ENCODE data around the gene TRPM2.

The TRPM2 gene

DNA sequence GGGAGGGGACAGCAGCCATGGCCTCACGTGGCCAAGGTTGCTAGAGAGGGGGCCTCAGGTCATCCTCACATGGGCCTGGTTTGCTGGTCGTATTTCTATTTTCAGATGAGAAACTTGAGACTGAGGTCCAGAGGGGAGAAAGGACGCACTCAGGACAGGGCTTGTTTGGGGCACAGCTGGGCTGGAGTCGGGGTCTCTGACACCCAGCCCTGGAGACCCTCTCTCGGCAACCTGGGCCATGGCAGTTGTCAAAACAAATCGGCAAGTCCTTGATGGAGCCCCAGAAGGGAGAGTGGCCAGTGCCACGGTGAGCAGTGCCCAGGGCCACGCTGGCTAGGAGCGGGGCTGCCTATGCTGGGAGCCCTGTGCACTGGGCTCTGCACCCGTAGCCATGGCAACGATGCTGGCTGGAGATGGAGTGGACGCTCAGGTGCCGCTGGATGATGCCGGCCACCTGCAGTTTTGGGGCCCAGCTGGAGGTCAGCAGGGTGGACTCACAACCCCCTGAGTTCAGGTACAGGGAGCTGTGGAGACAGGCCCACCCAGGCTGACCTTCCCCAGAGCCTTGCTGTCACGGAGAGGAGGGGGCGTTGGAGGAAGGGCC is 113.0 kb downstream of the TRPM2 start:
- H3K27me3 ChIP-seq (ENCODE audit: control insufficient read depth, insufficient read depth, low read length): no peaks in the 10 kb centered on the region
- no peak overlapping the region for H3K27ac ChIP-seq (ENCODE audit: low read length)
- no peak overlapping the region for H3K9ac ChIP-seq (ENCODE audit: low read length)
- H3K4me1 ChIP-seq (ENCODE audit: control insufficient read depth, low read depth, low read length): peaks cover 1% of the 10 kb centered on the region
- H3K4me3 ChIP-seq (ENCODE audit: low read length): no peak overlapping the region
- no peaks in the 10 kb centered on the region for H3K9me3 ChIP-seq (ENCODE audit: control insufficient read depth, low read depth, low read length)
- no peaks in the 10 kb centered on the region for H3K36me3 ChIP-seq (ENCODE audit: control insufficient read depth, low read depth, low read length)

DNA sequence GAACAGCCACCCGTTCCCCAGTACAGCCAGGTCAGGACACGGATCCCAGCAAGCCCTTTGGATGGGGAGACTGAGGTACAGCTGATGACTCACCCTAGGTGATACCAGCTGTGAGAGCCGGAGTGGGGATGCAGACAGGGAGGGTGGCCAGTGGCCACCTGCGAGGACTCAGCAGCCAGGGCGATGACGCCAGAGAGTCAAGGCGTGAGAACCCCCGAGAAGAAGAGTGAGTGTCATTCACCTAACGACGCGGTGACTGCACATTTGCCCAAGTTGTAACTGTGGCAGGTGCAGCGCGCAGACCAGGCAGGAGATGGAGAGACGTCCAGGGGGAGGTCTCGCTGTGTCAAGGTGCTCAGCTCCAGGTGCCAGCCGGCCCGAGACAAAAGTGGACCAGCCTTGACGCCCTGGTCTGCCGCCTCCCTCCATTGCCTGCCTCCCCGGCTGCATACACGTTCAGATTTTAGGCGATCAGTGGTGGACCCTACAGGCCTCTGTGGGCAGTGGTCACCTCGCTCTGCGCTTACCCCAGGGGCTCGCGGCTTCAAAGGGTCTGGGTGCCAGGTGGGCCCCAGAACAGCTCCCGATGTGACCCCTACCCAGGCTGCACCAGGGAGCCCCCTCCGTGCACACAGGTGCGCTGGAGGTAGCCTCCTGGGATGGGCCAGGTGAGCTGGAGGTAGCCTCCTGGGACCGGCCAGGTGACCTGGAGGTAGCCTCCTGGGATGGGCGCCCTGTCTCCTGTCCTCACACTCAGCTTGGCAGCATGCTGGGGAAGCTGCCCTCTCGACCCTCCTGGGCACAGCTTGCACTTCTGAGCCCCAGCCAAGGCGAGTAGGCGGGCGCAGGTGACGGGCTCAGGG is 113.8 kb downstream of the TRPM2 start:
- Histone ChIP-seq H3K9me3 (ENCODE audit: control insufficient read depth, low read depth, low read length) (no peaks in the 10 kb centered on the region), H3K27ac (ENCODE audit: low read length) (no peak overlapping the region), H3K36me3 (ENCODE audit: control insufficient read depth, low read depth, low read length) (no peaks in the 10 kb centered on the region), H3K27me3 (ENCODE audit: control insufficient read depth, insufficient read depth, low read length) (no peaks in the 10 kb centered on the region), H3K4me1 (ENCODE audit: control insufficient read depth, low read depth, low read length) (peaks cover 4% of the 10 kb centered on the region), H3K9ac (ENCODE audit: low read length) (no peak overlapping the region), H3K4me3 (ENCODE audit: low read length) (no peak overlapping the region)

DNA sequence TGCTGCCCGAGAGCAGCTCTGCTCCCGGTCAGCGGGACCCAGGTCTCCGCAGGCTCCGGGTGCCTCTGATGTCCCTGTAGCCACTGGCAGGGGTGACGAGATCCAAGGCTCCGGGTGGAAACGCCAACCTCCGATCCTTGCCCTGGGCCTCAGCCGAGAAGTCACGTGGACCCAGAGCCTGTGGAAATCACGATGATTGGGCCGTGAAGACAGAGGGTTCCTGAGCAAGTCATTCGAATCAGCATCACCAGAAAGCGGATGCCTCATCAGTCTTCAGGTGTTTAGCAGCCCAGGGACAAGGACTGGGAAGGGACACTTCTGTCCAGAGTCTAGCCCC is 114.4 kb downstream of the TRPM2 start:
- H3K36me3 ChIP-seq (ENCODE audit: control insufficient read depth, low read depth, low read length): no peaks in the 10 kb centered on the region
- H3K27me3 ChIP-seq (ENCODE audit: control insufficient read depth, insufficient read depth, low read length): no peaks in the 10 kb centered on the region
- H3K9me3 ChIP-seq (ENCODE audit: control insufficient read depth, low read depth, low read length): no peaks in the 10 kb centered on the region
- no peak overlapping the region for H3K9ac ChIP-seq (ENCODE audit: low read length)
- no peak overlapping the region for H3K27ac ChIP-seq (ENCODE audit: low read length)
- H3K4me1 ChIP-seq (ENCODE audit: control insufficient read depth, low read depth, low read length): peaks cover 4% of the 10 kb centered on the region
- H3K4me3 ChIP-seq (ENCODE audit: low read length): no peak overlapping the region

DNA sequence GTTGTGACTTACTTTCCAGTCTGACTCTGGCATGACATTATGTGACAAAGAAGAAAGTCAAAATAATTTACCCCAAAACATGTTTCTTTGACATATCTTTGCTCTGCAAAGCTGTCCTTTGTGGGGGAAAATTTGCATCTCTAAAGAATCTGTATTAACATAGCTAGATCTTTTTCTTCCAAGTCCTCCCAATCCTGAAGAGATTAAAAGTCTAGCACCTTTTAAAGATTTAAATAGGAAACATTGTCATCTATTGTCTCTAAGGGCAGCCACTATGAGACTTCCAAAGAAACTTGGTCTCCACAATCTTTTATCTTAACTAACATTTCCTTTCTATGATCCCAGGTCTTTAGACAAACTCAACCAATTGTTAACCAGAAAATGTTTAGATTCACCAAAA is 117.9 kb downstream of the TRPM2 start:
- no peak overlapping the region for H3K4me3 ChIP-seq (ENCODE audit: low read length)
- no peak overlapping the region for H3K9ac ChIP-seq (ENCODE audit: low read length)
- H3K36me3 ChIP-seq (ENCODE audit: control insufficient read depth, low read depth, low read length): no peaks in the 10 kb centered on the region
- no peaks in the 10 kb centered on the region for H3K9me3 ChIP-seq (ENCODE audit: control insufficient read depth, low read depth, low read length)
- H3K27me3 ChIP-seq (ENCODE audit: control insufficient read depth, insufficient read depth, low read length): no peaks in the 10 kb centered on the region
- no peak overlapping the region for H3K27ac ChIP-seq (ENCODE audit: low read length)
- peaks cover 4% of the 10 kb centered on the region for H3K4me1 ChIP-seq (ENCODE audit: control insufficient read depth, low read depth, low read length)

DNA sequence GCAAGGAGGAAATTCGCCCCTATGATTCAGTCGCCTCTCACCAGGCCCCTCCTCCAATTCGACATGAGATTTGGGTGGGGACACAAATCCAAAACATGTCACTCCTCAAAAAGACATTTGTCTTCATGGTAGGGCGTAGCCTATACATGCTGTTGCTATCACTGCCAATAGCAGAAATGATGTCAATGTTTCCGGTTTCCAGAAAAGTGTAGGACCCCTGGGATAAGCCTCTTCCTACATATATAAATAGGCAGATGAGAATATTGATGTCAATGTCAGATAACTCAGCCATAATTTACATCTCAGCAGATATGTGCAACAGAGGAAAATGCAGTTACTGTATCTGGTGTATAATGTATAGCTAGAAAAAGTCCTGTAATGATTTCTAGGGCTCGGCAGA is 118.6 kb downstream of the TRPM2 start:
- Histone ChIP-seq H3K9me3 (ENCODE audit: control insufficient read depth, low read depth, low read length) (no peaks in the 10 kb centered on the region), H3K9ac (ENCODE audit: low read length) (no peak overlapping the region), H3K27me3 (ENCODE audit: control insufficient read depth, insufficient read depth, low read length) (no peaks in the 10 kb centered on the region), H3K27ac (ENCODE audit: low read length) (no peak overlapping the region), H3K4me3 (ENCODE audit: low read length) (no peak overlapping the region), H3K4me1 (ENCODE audit: control insufficient read depth, low read depth, low read length) (peaks cover 4% of the 10 kb centered on the region), H3K36me3 (ENCODE audit: control insufficient read depth, low read depth, low read length) (no peaks in the 10 kb centered on the region)

DNA sequence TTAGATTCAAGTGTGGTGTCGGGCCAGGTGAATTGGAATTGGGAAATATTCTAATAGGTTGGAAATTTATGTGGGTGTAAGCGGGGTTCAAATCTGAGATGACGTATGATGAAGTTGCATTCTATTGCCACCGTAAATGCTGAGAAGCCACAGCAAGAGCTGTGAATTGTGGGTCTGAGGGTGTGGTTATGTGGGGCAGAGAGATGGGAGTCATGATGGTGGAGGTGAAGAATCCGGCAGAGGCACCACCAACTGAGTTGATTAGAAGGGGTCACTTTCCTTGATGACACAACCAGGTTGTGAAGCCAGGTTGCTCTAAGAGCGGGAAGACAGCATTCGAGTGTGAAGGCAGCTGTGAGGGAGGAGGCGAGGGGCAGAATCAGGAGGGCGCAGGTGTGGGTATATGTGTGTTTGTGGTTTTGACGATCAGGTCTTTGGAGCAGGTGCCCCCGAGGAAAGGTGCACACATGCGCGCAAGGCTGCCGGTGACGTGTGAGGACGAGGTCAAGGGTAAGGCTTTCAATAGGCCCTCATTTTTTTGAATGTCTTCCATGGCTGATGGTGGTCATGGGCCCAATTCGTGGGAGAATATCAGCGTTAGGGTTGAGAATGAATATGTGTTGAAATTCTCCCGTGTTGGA is 120.6 kb downstream of the TRPM2 start:
- Histone ChIP-seq H3K4me1 (ENCODE audit: control insufficient read depth, low read depth, low read length) (peaks cover 4% of the 10 kb centered on the region), H3K4me3 (ENCODE audit: low read length) (no peak overlapping the region), H3K27me3 (ENCODE audit: control insufficient read depth, insufficient read depth, low read length) (no peaks in the 10 kb centered on the region), H3K27ac (ENCODE audit: low read length) (no peak overlapping the region), H3K9ac (ENCODE audit: low read length) (no peak overlapping the region), H3K9me3 (ENCODE audit: control insufficient read depth, low read depth, low read length) (no peaks in the 10 kb centered on the region), H3K36me3 (ENCODE audit: control insufficient read depth, low read depth, low read length) (no peaks in the 10 kb centered on the region)

DNA sequence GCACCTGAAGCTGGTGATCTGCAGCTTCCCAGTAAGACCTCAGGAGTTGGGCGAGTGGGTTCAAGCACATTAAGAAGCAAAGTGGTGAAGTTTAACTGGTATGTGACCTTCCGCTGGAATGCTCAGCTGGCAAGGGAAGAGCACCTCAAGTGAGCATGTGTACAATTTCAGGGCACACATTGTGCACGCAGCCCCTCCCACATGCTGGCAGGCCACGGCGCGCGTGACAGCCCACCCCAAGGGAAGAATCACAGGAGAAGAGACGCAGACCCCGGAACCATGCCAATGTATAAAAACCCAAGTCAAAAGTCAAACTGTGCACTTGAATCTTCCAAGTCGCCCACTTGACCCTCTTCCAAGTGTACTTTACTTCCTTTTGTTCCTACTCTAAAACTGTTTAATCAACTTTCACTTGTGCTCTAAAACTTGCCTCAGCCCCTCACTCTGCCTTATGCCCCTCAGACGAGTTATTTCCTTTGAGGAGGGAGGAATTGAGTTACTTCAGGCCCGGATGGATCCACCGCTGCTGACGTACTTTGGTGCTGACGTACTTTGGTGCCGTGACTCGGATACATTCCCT is 121.9 kb downstream of the TRPM2 start:
- no peaks in the 10 kb centered on the region for H3K9me3 ChIP-seq (ENCODE audit: control insufficient read depth, low read depth, low read length)
- peaks cover 4% of the 10 kb centered on the region for H3K4me1 ChIP-seq (ENCODE audit: control insufficient read depth, low read depth, low read length)
- no peak overlapping the region for H3K27ac ChIP-seq (ENCODE audit: low read length)
- no peaks in the 10 kb centered on the region for H3K36me3 ChIP-seq (ENCODE audit: control insufficient read depth, low read depth, low read length)
- no peak overlapping the region for H3K9ac ChIP-seq (ENCODE audit: low read length)
- H3K4me3 ChIP-seq (ENCODE audit: low read length): no peak overlapping the region
- H3K27me3 ChIP-seq (ENCODE audit: control insufficient read depth, insufficient read depth, low read length): no peaks in the 10 kb centered on the region

DNA sequence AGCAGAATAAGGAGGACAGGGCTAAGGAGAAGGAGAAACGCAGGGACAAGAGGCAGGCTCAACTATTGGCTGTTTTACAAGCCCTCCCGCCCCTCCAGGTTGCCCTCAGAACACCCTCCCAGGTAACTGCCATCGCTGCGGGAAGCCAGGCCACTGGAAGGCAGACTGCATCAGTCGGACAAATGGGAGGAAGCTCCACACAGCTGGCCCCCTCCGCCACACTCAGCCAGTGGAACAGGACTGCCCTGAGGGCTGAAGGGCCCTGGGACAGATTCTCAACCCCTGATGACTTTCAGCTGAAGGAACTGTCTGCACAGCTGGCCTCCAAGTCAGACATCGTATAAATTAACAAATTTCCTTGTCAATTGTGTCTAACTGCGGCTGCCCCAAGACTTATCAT is 123.7 kb downstream of the TRPM2 start:
- Histone ChIP-seq H3K9me3 (ENCODE audit: control insufficient read depth, low read depth, low read length) (no peaks in the 10 kb centered on the region), H3K36me3 (ENCODE audit: control insufficient read depth, low read depth, low read length) (no peaks in the 10 kb centered on the region), H3K27ac (ENCODE audit: low read length) (no peak overlapping the region), H3K9ac (ENCODE audit: low read length) (no peak overlapping the region), H3K4me1 (ENCODE audit: control insufficient read depth, low read depth, low read length) (no peaks in the 10 kb centered on the region), H3K4me3 (ENCODE audit: low read length) (no peak overlapping the region), H3K27me3 (ENCODE audit: control insufficient read depth, insufficient read depth, low read length) (no peaks in the 10 kb centered on the region)

DNA sequence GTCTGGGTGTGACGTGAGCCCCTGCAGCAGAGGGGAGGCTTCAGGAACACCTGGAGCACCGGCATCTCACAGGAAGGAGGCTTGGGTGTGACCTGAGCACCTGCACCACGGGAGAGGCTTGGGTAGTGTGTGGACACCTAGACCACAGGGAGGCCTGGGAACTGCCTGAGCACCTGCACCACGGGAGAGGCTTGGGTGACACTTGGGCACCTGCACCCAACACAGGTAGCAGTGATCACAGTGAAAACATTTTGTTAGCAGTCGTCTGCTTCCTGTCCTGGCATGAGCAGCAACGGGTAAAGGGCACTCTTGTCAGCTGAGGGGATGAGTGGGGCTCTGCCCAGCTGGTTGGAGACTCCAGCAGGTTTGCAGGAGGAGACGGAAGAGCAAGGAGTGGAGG is 124.3 kb downstream of the TRPM2 start:
- no peaks in the 10 kb centered on the region for H3K27me3 ChIP-seq (ENCODE audit: control insufficient read depth, insufficient read depth, low read length)
- H3K9me3 ChIP-seq (ENCODE audit: control insufficient read depth, low read depth, low read length): no peaks in the 10 kb centered on the region
- H3K27ac ChIP-seq (ENCODE audit: low read length): no peak overlapping the region
- no peak overlapping the region for H3K9ac ChIP-seq (ENCODE audit: low read length)
- no peaks in the 10 kb centered on the region for H3K4me1 ChIP-seq (ENCODE audit: control insufficient read depth, low read depth, low read length)
- no peak overlapping the region for H3K4me3 ChIP-seq (ENCODE audit: low read length)
- H3K36me3 ChIP-seq (ENCODE audit: control insufficient read depth, low read depth, low read length): no peaks in the 10 kb centered on the region

DNA sequence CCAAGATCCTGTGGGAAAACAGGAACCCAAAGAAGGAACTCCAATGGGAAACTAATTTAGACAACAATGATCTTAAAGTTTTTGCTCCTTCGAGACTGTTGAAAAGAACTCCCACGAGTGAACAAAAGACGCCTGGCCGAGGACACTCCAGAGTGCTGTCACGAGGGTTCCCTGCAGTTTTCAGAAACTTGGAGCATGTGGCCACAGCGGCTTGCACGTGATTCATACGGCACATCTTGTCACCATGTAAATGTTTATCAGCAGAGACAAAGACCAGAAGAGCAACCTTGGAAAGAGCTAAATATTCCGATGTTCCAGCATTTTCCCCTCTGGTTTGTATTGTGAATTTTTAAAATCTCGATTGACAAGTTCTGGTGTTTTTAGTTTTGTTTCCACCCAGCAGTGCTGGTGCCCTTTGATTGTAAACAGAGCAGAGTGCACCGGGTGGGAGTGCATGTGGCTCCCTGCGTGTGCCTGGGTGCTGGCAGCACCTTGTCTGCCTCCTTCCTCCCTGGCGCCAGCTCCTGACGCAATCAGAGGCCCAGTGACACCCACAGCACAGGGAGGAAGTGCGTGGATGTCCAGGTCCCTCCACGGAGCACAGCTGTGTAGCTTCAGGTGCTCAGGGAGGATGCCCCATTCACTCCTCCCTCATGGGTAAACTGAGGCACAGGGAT is 124.8 kb downstream of the TRPM2 start:
- no peak overlapping the region for H3K4me3 ChIP-seq (ENCODE audit: low read length)
- no peak overlapping the region for H3K9ac ChIP-seq (ENCODE audit: low read length)
- no peaks in the 10 kb centered on the region for H3K9me3 ChIP-seq (ENCODE audit: control insufficient read depth, low read depth, low read length)
- H3K27ac ChIP-seq (ENCODE audit: low read length): no peak overlapping the region
- H3K4me1 ChIP-seq (ENCODE audit: control insufficient read depth, low read depth, low read length): no peaks in the 10 kb centered on the region
- H3K36me3 ChIP-seq (ENCODE audit: control insufficient read depth, low read depth, low read length): no peaks in the 10 kb centered on the region
- no peaks in the 10 kb centered on the region for H3K27me3 ChIP-seq (ENCODE audit: control insufficient read depth, insufficient read depth, low read length)

DNA sequence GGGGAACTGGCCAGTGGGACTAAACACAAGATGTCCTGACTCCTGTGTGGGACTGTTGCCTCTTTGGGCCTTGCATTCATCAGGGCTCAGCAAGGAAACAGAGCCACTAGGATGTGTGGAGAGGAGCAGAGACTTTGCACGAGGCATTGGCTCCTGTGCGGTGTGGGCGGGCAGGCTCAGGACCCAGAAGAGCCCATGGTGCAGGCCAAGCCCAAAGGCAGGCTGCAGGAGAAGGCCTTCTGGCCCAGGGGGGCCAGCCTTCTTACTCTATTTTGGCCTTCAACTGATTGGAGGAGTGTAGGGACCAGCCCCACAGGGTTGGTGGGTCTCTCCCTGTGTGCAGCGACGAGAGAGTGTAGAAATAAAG is 125.4 kb downstream of the TRPM2 start:
- no peak overlapping the region for H3K4me3 ChIP-seq (ENCODE audit: low read length)
- no peak overlapping the region for H3K9ac ChIP-seq (ENCODE audit: low read length)
- H3K36me3 ChIP-seq (ENCODE audit: control insufficient read depth, low read depth, low read length): no peaks in the 10 kb centered on the region
- H3K4me1 ChIP-seq (ENCODE audit: control insufficient read depth, low read depth, low read length): no peaks in the 10 kb centered on the region
- no peaks in the 10 kb centered on the region for H3K9me3 ChIP-seq (ENCODE audit: control insufficient read depth, low read depth, low read length)
- H3K27me3 ChIP-seq (ENCODE audit: control insufficient read depth, insufficient read depth, low read length): no peaks in the 10 kb centered on the region
- no peak overlapping the region for H3K27ac ChIP-seq (ENCODE audit: low read length)
